Heart left ventricle (tissue), 13 donors: ENCODE measurements around the gene TBCD.

ENCODE experiments used
- POLR2A ChIP-seq, 2 donors: fragments of 450-650 bp; IDR thresholded peaks; one replicate each; pipeline ENCODE4 v1.6.1; 2017; ENCODE audit warnings: antibody characterized with exemption in 2 of 2, mild to moderate bottlenecking in 2 of 2, moderate library complexity in 2 of 2
- TF ChIP-seq, protein P1 (sequence below), 12 donors: fragments of 200-600 bp; sonication (generic) in 4 of 12; IDR thresholded peaks; one replicate each; pipeline versions ENCODE4 v1.5.0 to v1.8.0; 2018 to 2022; ENCODE audit warnings: antibody characterized with exemption in 12 of 12, mild to moderate bottlenecking in 5 of 12
- donor health status: ischemic (EF 13 %, LVEDD 7.1; RV severe dilation, severe dysfunction).
- donor health status: DM: no; HTN: yes; CAD: no.
- donor health status: DM: no; HTN: no; CAD: no.
- donor health status: ischemic (EF 25% LVEDD 6.9; RV normal size, moderate dysfunction).
- donor health status: ischemic (EF 25% LVEDD 5.7; RV mildly dilated, moderate dysfunction).
- donor health status: ischemic (EF 35%, LVEDD 5.7; RV mildly dilated, moderate dysfunction).
- donor health status: nonischemic (EF 11% LVEDD 7.7; RV severe dilation, severe dysfunction).
- donor health status: DM: yes; HTN: yes; CAD: no.
- donor health status: PGD.
- donor health status: ischemic (EF 29% LVEDD 5.4; RV normal size, mild dysfunction).
- donor health status: nonischemic (EF 23%, LVEDD 6.1; RV moderate dilation, normal function).

DNA sequence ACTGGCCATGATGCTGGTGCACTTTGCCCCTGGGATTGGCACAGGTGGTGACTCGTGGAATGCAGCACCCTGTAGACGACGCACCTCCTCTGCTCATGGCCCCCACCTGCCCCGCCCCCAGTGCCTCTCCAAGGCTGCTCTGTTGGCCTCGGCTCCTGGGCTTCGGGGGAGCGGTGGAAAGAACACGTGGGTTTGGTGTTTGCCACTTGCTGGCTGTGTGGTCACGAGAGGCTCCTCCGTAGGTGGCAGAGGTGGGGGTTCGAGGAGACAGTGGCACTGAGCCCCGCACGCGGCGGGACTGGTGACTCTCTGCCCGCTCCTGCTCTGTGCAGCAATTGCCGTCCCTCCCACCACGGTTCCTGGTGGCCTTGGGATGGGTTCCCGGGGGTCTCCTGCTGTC, 170.8 kb downstream of the TBCD start:
- TF ChIP-seq, protein P1, sequence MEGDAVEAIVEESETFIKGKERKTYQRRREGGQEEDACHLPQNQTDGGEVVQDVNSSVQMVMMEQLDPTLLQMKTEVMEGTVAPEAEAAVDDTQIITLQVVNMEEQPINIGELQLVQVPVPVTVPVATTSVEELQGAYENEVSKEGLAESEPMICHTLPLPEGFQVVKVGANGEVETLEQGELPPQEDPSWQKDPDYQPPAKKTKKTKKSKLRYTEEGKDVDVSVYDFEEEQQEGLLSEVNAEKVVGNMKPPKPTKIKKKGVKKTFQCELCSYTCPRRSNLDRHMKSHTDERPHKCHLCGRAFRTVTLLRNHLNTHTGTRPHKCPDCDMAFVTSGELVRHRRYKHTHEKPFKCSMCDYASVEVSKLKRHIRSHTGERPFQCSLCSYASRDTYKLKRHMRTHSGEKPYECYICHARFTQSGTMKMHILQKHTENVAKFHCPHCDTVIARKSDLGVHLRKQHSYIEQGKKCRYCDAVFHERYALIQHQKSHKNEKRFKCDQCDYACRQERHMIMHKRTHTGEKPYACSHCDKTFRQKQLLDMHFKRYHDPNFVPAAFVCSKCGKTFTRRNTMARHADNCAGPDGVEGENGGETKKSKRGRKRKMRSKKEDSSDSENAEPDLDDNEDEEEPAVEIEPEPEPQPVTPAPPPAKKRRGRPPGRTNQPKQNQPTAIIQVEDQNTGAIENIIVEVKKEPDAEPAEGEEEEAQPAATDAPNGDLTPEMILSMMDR (IDR thresholded peaks at IDR 0.05): no peak
- TF ChIP-seq POLR2A (IDR thresholded peaks at IDR 0.05): no peak
